GM19238 (cell line): ENCODE data around the gene FCHO2.

Experiments
- DNase-seq: peaks from one replicate; pipeline ENCODE4 v3.0.0; 2011; ENCODE audit warnings: low spot score; ENCODE audit not compliant: insufficient read length

The FCHO2 gene

DNA sequence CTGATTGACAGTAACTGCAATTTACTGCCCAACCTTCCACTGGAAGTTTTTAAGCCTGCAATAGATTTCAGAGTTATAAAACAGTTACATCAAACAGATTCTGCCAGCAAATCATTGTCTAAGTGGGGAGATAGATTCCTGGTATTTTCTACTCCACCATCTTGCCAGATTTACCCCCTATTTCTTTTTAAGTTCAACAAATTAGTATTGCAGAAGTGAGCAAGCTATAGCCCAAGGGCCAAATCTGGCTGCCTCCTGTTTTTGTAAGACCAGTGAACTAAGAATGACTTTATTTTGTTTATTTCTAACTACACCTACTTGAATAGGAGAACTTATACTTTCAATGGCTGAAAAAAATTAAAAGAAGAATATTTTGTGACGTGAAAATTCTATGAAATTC is 155.7 kb downstream of the FCHO2 start:
- DNase-seq = no peak

DNA sequence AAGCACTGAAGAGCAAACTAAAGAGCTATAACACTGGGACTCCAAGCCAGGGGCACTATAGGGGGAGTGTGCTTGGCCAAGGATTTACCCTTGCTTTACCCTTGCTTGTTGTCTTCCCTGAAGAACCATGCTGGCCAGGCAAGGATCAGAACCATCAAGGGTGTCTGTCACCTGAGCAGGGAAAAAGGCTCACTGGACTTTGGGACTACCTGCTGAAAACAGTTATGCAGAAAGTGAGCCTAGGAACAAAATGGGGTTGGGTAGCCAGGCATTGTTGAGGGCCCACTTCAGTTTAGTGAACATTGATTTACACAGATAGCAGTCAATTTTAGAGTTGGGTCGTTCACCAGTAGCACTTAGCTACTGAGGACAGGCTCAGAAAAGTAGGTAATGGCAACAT is 156.5 kb downstream of the FCHO2 start:
- no peak for DNase-seq

DNA sequence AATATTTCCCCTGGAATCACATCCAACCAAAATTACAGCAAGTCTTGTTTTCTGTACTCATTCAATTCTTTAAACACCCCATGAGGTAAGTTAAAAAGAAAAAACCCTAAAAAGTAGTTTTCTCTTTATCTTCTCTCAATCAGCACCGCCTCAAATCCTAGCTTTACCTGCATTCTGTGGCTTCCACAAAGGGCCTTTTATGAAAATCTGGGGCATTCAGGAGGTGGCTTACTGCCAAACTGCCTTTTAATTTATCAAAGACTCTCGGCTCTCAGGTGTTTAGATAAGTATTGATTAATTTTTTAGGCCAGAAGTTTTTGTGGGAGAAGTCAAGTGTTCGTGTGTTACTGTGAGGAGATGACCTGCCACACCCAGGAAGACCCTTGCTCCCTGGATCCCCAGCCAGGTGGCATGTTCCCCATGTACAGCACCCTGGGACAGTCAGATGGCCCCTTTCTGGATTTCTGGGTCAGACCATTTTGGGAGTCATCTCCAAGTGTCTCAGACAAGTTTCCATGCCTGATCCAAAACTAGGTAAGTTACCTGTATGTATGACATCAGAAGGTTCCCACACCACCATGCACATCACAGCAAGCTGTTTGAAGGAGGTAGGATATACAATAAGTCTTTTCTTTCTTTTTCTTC is 158.3 kb downstream of the FCHO2 start:
- DNase-seq = no peak

GRCh38 chr5:73115399-73116051 is 159.7 kb downstream of the FCHO2 start:
- DNase-seq = no peak

DNA sequence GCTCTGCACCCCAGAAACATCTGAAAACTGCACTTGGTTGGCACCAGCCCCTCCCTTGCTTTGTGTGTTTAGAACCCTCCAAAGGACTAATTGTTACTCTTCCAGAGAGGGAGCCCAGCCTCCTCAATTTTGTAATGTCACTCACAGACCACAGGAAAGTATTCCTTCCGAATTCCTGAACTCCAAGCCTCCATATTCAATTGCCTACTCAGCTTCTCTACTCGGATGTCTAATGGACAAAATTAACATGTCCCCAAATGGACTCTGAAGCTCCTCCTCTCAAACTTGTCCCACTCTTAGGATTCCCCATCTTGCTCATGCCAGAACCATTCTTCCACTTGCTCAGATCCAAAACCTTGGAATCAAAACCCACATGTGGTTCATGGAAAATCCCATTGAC is 160.7 kb downstream of the FCHO2 start:
- DNase-seq = no peak

- DNase-seq = no peak
Observed at GRCh38 chr5:73117088-73117740, 161.4 kb downstream of the FCHO2 start.

GRCh38 chr5:73118391-73118973 is 162.6 kb downstream of the FCHO2 start:
- no peak for DNase-seq

GRCh38 chr5:73119451-73120157 is 163.8 kb downstream of the FCHO2 start:
- DNase-seq = no peak

- no peak for DNase-seq
Observed at GRCh38 chr5:73120222-73121118, 164.6 kb downstream of the FCHO2 start, which contains the start of gene TMEM171. Gene TMEM171 (plus strand): TSS chr5:73120575. CDS start chr5:73123374, 2,799 bp downstream.

- no peak for DNase-seq
Observed at GRCh38 chr5:73121119-73121463, 165.2 kb downstream of the FCHO2 start.

DNA sequence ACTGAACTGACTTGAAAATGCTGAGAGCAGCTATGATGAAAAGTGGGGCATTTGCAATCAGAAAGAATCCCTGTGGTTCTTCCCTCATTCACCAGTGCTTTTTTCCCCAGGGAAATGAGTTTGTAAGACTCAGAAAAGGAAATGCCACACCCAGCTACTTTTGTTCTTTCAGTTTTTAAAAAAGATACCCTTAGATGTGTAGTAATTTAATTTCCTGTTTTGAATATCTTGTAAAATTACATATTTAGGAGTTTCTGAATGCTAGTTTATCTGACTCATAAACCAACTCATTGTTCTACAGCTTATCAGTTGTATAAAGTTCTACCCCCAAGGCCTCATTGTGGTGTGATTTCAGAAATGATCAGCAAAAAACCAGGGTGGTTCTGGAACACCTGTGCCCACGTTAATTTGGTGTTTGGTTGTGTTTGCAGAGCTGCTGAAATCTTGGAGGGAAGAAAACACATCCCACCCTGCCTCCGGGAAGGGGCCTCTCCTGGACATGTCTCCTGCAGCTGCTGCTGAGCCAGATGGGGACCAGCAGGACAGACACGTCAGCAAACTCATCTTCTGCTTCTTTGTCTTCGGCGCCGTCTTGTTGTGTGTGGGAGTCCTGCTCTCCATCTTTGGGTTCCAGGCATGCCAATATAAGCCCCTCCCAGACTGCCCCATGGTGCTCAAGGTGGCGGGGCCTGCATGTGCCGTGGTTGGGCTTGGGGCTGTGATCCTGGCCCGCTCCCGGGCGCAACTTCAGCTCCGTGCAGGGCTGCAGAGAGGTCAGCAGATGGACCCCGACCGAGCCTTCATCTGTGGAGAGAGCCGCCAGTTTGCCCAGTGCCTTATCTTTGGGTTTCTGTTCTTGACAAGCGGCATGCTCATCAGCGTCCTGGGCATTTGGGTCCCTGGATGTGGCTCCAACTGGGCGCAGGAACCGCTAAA is 167.3 kb downstream of the FCHO2 start:
- DNase-seq = no peak

GRCh38 chr5:73125289-73125688 is 169.4 kb downstream of the FCHO2 start:
- DNase-seq = no peak

DNA sequence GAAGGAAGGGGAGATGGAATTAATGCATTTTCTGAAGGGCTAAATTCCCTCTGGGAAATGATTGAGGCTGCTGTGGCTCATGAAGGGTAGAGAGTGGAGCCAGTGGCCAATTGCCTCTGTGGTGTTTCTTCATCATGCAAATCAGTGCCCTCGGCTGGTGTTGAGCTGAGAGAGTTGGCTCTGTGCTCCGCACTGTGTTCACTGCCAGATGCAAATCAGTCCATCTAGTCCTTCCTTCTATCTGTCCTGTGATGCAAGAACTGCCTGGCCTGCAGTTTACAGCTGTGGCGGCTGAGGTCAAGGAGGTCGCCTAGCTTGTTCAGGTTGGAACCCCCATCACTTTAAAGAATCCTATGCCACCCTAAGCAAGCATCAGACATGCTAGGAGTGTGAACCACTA is 170.5 kb downstream of the FCHO2 start:
- DNase-seq = no peak

- DNase-seq = no peak
Observed at GRCh38 chr5:73126957-73127356, 171.1 kb downstream of the FCHO2 start.

- no peak for DNase-seq
Observed at GRCh38 chr5:73129143-73129542, 173.3 kb downstream of the FCHO2 start.

DNA sequence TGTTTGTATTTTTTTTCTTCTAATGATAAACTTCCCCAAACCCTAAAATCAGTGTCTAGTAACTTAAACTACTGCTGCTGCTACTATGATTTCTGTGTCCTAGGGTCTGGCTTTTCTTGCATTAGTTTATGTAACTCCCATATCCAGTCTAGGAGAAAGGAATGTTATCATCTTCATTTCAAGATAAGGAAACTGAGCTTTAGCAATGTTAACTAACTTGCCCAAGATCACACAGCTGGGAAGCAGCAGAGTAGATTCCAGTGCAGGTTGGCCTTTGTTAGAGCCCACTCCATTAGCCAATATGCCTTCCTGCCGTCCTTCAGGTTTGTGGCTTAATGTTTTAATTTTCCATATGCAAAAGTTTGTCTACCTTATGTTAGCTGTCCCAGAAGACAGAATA is 175.0 kb downstream of the FCHO2 start:
- no peak for DNase-seq

GRCh38 chr5:73131711-73132425 is 176.0 kb downstream of the FCHO2 start:
- no peak for DNase-seq

DNA sequence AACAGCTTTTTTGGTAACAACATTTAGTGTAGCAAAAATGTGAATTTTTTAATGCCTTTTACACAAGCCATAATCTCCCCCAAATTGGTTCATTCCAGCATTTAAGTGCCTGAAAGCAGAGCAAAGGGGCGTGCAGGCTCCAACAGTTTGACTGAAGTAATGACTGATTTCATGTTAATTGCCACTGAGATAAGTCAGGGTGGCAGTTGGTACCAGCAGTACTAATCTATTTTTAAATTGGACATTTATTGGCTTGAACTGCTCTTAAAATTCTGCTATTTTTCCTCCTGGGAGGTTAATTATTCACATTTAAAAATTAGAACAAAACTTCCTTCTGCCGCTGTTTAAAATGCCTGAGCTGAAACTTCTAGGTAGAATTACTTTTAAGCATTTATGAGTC is 176.9 kb downstream of the FCHO2 start:
- no peak for DNase-seq

- no peak for DNase-seq
Observed at GRCh38 chr5:73135021-73135420, 179.2 kb downstream of the FCHO2 start.
